Measurements from ENCODE around the gene CYP4F3.

DNA sequence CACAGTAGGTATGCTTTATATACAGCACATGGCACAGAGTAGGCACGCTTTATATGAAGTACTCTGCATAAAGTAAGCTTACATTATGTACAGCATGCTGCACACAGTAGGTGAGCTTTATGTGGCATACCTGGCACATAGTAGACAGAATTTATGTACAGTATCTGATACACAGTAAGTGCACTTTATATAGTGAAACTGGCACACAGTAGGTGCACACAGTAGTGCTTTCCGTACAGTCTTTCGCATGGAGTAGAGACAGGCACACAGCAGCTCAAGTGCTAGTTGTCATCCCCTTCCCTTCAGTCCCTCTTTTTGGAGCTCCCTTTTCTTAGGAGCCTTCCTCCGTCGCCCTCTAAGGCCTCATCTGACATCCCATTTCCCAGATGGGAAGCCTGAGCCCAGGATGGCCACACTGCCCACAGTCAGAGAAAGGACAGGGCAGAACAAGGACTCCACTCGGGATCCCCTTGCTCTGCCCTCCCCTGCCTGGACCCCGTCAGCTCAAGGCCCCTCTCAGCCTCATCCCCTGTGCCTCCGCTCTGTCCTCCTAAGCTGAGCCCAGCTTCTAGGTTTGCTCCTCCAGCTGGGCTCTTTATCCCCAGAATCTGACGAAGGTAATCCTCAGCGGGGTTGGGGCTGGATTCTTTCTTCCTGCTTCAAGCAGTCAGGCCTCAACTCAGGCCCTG, 31.3 kb downstream of the CYP4F3 start:
- no peak for TF ChIP-seq GATA2 (IDR thresholded peaks at IDR 0.05; ENCODE audit: low read depth, low read length)
- TF ChIP-seq GATA3 (IDR thresholded peaks at IDR 0.05; ENCODE audit: low read depth, low read length) = no peak

All from SH-SY5Y (cell line).